ENCODE results near the gene SWI5. TPM values are rescaled to one million over a fixed set of nuclear protein-coding genes. Genes with fewer than 3 reads are reported as not detected.
"Not testable (repeated sequence)": the region's sequence is repeated elsewhere in the genome, so short reads cannot be mapped to it uniquely, and the experiment has no call there.

Gene SWI5
- total RNA-seq, 2 experiments from 2014 or later, result 15.2 to 15.5 TPM

DNA sequence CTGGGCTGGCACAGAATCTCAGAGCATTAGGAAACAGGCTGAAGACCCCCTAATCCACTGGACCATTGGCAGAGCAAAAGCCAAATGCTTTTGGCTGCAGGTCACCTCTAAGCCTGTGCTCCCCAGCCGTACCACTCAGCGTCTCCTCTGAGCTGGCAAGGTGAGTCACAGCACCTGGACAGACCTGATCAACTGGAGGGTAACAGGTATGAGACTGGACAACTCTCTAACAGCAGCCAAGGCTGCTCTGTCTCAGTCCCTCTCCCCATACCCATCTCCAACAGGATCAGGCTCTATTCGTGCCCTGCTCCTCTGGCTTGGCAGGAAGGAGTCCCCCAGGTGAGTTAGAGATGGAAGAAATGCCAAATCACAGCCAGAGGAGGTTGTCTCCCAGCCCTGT, 5.0 kb upstream of the SWI5 start:
- Mint-ChIP-seq H3K4me1 (ENCODE audit: low read depth) (peaks cover 13% of the 10 kb centered on the region), H3K36me3 (peaks cover 18% of the 10 kb centered on the region), H3K27me3 (no peaks in the 10 kb centered on the region), H3K27ac (no peak overlapping the region), H3K9me3 (no peaks in the 10 kb centered on the region), H3K4me3 (no peak overlapping the region)
- ChIA-PET CTCF (no interaction called here), POLR2A (no interaction called here)
- DNase-seq, result no peak
- intact Hi-C loops (cut with micrococcal nuclease), result loop anchor here (10.0 kb wide), 1 partner anchor 764 kb away; the partner anchor contains the start of gene MIGA2

DNA sequence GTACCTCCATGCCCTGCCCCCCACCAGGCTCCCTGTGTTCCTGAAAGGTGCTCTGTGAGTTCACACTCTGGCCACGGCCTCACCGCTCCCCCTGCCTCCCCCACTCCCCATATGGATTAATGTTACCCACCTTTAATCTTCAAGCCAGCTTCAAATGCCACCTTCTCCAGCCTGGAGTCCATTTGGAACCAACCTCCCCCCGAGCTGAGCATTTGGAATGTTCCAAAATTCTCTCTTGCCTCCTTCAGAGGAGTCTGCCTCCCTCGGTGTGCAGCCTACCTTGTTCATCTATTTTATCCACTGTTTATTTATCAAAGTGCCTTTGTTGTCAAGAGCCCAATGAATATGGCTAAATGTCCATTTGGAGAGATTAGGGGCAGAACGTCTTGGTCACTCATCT, 4.6 kb upstream of the SWI5 start:
- DNase-seq, result no peak
- CTCF ChIA-PET, result no interaction called here
- no peak overlapping the region for H3K27ac Mint-ChIP-seq
- H3K27me3 Mint-ChIP-seq, result no peaks in the 10 kb centered on the region
- H3K4me1 Mint-ChIP-seq (ENCODE audit: low read depth), result peaks cover 17% of the 10 kb centered on the region
- intact Hi-C loops (cut with micrococcal nuclease), result loop anchor here (10.0 kb wide), 1 partner anchor 763 kb away; the partner anchor contains the start of gene MIGA2
- H3K4me3 Mint-ChIP-seq, result no peak overlapping the region
- no peaks in the 10 kb centered on the region for H3K9me3 Mint-ChIP-seq
- H3K36me3 Mint-ChIP-seq, result peaks cover 20% of the 10 kb centered on the region
- POLR2A ChIA-PET, result no interaction called here

DNA sequence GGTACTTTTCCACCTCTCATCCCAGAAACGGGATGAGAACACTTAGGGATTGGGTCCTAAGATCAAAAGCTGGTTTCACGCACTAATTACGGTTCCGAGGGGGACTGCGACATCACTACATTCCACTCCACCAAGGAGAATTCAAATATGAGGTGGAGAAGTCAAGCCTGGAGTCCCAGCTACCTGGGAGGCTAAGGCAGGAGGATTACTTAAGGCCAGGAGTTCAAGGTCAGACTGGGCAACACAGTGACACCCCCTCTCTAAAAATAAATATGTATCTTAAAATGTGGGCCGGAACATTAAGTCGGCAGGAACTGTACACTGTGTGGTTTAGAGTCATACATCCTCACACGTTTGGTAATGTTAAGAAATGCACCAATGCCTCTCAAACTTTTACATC, 1.8 kb upstream of the SWI5 start:
- no peak for DNase-seq
- CTCF ChIA-PET, result interaction anchor here (0.9 to 2.1 kb wide), 2 partner anchors 18 to 20 kb away, joined by 3 to 5 read pairs; no protein-coding TSS in a partner anchor
- H3K27ac Mint-ChIP-seq, result no peak overlapping the region

DNA sequence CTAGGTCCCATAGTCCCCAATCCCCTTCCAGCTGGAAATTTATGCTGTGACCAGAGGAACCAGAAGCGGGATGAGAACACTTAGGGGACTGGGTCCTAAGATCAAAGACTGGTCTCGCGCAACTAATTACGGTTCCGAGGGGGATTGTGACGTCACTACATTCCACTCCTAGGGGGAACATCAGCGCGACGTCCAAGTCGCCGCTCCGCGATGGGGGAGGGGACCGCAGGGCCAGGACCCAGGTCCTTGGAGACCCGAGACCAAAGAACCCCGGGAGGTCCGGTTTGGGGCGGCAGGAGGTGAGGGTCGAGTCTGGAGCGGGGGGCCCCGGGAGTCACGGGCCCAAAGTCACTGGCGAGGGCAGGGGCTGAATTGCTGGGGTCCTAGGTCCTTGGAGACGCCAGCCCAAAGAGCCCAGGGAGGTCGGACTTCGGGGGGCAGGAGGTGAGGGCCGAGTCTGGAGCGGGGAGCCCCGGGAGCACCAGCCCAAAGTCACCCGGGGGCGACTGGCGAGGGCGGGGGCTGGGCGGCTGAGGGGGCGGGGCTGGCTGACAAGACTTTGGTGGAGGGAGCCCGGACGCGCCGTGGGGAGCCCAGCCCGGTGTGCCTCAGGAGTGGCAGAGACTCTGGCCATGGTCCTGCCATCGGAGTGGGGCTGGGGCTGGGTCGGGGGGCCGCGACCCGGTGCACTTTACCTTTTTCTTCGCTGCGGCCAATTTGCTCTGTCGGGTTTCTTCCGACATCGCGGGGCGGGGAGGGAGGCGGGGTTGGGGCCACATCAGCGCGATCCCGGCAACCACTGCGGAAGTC, 673 bp upstream of the SWI5 start, which contains the start of gene GOLGA2:
Gene GOLGA2 (minus strand): TSS at position 810 of the 810 bp plus-strand sequence. CDS start 31 bp downstream, at position 779.
- H3K4me3 Mint-ChIP-seq, result peak within 1 kb of the TSS; percentile 97

More for the DNA sequence above, 1.8 kb upstream of the SWI5 start:
- H3K27me3 Mint-ChIP-seq, result no peaks in the 10 kb centered on the region
- H3K4me1 Mint-ChIP-seq (ENCODE audit: low read depth), result peaks cover 27% of the 10 kb centered on the region
- peak overlapping the region; percentile 97 for H3K4me3 Mint-ChIP-seq
- H3K36me3 Mint-ChIP-seq, result peaks cover 17% of the 10 kb centered on the region
- no peaks in the 10 kb centered on the region for H3K9me3 Mint-ChIP-seq
- intact Hi-C loops (cut with micrococcal nuclease), result loop anchor here (10.0 kb wide), 1 partner anchor 761 kb away; the partner anchor contains the start of gene MIGA2
- POLR2A ChIA-PET, result interaction anchor here (0.9 kb wide), 1 partner anchor 37 kb away, joined by 4 read pairs; no protein-coding TSS in a partner anchor

DNA sequence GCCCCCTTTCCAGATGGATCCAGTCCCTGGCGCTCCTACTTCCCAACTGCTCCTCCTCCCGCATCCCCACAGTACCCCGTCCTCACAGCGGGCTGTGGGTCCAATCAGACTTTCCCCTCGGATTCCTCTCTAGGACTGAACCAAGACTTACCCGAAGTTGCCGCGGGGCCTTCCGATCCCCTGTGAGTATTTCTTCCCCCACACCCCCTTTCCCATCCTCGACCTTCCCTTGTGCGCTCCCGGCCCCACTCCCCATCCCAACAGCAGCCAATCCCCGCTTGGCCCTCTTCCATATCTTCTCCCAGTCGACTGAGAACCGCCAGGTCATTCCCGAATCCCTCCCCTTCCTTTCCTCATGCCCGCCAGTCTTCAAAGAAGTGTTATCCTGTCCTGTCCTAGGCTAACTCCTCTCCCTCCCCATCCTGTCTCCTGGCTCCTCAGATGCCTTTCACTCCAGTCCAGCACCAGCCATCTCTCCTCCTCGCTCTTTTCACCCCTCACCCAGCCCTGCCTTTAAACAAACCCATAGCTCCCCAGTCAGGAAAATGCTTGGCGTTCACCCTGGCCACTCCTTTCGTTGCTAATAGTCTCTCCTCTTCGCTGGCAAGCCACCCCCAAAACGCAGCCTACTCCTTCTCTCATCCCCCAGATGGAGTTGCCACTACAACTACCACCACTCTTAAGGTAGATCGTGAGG, 646 bp downstream of the SWI5 start:
- POLR2A ChIA-PET, result interaction anchor here (1.2 kb wide), 1 partner anchor 276 kb away, joined by 5 read pairs; the partner anchor contains the start of gene SPTAN1
- Mint-ChIP-seq H3K36me3 (peaks cover 14% of the 10 kb centered on the region), H3K9me3 (no peaks in the 10 kb centered on the region), H3K27me3 (no peaks in the 10 kb centered on the region), H3K4me3 (peak overlapping the region; percentile 97), H3K4me1 (ENCODE audit: low read depth) (peaks cover 27% of the 10 kb centered on the region), H3K27ac (peak overlapping the region; percentile 79)
- intact Hi-C loops (cut with micrococcal nuclease), result loop anchor here (1.0 to 10.0 kb wide), 6 partner anchors 26 to 758 kb away; partner anchors contain the start of genes BBLN, CIZ1, COQ4 and MIGA2
- DNase-seq, result no peak
- CTCF ChIA-PET, result interaction anchor here (0.8 to 1.5 kb wide), 2 partner anchors 22 to 65 kb away, joined by 3 to 7 read pairs; no protein-coding TSS in a partner anchor

More for the DNA sequence above, 673 bp upstream of the SWI5 start, which contains the start of gene GOLGA2:
- Mint-ChIP-seq H3K9me3 (no peaks in the 10 kb centered on the region), H3K4me1 (ENCODE audit: low read depth) (peaks cover 27% of the 10 kb centered on the region), H3K27ac (peak within 1 kb of the TSS; percentile 79), H3K36me3 (peaks cover 17% of the 10 kb centered on the region), H3K27me3 (no peaks in the 10 kb centered on the region)
- ChIA-PET CTCF (interaction anchor here (0.8 to 1.5 kb wide), 2 partner anchors 20 to 66 kb away, joined by 3 to 7 read pairs; no protein-coding TSS in a partner anchor), POLR2A (interaction anchor here (0.6 to 1.2 kb wide), 3 partner anchors 33 to 277 kb away, joined by 3 to 5 read pairs (median 4); partner anchors contain the start of gene SPTAN1)
- intact Hi-C loops (cut with micrococcal nuclease), result loop anchor here (1.0 to 10.0 kb wide), 6 partner anchors 25 to 759 kb away; partner anchors contain the start of genes BBLN, CIZ1, COQ4 and MIGA2
- DNase-seq, result no peak

DNA sequence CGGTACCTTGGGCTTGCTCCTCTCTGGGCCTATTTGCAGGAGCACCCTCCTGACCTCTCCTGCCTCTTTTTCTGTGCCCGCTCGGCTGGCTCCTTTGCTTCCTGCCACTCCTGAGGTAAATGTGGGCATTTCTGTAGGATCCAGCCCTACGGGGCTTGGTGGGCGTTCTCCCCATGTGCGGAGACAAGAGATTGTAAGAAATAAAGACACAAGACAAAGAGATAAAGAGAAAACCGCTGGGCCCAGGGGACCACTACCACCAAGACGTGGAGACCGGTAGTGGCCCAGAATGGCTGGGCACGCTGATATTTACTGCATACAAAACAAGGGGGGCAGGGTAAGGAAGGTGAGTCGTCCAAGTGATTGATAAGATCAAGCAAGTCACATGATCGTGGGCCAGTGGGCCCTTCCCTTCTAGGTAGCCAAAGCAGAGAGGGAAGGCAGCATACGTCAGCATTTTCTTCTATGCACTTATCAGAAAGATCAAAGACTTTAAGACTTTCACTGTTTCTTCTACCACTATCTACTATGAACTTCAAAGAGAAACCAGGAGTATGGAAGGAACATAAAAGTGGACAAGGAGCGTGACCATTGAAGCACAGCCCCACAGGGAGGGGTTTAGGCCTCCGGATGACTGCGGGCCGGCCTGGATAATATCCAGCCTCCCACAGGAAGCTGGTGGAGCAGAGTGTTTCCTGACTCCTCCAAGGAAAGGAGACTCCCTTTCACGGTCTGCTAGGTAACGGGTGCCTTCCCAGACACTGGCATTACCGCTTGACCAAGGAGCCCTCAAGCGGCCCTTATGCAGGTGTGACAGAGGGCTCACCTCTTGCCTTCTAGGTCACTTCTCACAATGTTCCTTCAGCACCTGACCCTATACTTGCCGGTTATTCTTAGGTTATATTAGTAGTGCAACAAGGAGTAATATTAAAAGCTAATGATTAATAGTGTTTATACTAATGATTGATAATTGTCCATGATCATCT, 3.3 kb downstream of the SWI5 start:
- intact Hi-C loops (cut with micrococcal nuclease), result loop anchor here (5.0 to 10.0 kb wide), 2 partner anchors 87 to 755 kb away; partner anchors contain the start of genes CIZ1 and MIGA2
- CTCF ChIA-PET, result interaction anchor here (1.2 kb wide), 1 partner anchor 24 kb away, joined by 4 read pairs; no protein-coding TSS in a partner anchor
- H3K4me3 Mint-ChIP-seq, DNase-seq, H3K27me3 Mint-ChIP-seq, POLR2A ChIA-PET, H3K27ac Mint-ChIP-seq, H3K9me3 Mint-ChIP-seq, H3K36me3 Mint-ChIP-seq: not testable (repeated sequence)
- H3K4me1 Mint-ChIP-seq (ENCODE audit: low read depth), result peaks cover 21% of the 10 kb centered on the region

DNA sequence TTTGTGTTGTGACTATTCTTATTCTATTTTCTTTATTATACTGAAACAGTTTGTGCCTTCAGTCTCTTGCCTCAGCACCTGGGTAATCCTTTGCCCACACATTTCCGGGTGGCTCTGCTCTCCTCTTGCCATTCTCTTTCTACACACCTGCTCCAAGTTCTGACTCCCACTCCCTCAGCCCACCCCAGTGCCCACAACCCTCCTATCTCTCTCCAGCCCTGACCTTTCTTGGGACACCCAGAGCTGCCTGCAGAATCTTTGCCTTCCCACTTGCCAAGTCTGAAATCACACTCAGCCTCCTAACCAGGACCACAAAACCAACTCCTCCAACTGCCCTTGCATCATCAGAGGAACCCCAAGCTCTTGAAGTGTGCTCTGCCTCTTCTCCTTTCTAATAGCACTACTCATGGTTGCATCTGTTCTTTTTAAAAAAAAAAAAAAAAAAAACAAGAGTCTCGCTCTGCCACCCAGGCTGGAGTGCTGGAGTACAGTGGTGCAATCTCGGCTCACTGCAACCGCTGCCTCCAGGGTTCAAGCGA, 4.1 kb downstream of the SWI5 start:
- intact Hi-C loops (cut with micrococcal nuclease), result no loop called here
- DNase-seq, result no peak
- H3K4me1 Mint-ChIP-seq (ENCODE audit: low read depth), result peaks cover 15% of the 10 kb centered on the region
- no peaks in the 10 kb centered on the region for H3K27me3 Mint-ChIP-seq
- POLR2A ChIA-PET, result no interaction called here
- H3K4me3 Mint-ChIP-seq, result no peak overlapping the region
- CTCF ChIA-PET, result no interaction called here
- H3K9me3 Mint-ChIP-seq, result no peaks in the 10 kb centered on the region
- H3K27ac Mint-ChIP-seq, result no peak overlapping the region
- peaks cover 6% of the 10 kb centered on the region for H3K36me3 Mint-ChIP-seq

DNA sequence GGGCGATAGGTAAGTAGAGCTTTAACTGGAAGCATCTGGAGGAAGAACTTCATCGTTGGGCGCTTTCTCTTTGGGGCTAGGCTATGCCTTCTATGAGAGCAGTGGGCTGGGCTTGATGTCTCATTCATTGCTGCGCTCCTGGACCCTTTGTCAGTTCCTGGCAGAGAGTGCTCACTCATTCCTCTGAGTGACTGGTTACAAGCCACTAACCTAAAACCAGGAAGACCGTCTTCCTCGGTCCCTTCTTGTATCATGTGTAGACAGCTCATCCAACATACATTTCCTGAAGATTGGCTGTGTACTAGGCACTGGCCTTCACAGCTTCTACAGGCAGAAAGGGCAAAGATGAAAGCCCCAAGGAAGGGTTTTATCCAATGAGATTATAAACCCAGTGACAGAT, 6.4 kb downstream of the SWI5 start:
- no peak overlapping the region for H3K4me3 Mint-ChIP-seq
- H3K27me3 Mint-ChIP-seq, result no peaks in the 10 kb centered on the region
- peaks cover 3% of the 10 kb centered on the region for H3K36me3 Mint-ChIP-seq
- ChIA-PET POLR2A (no interaction called here), CTCF (no interaction called here)
- intact Hi-C loops (cut with micrococcal nuclease), result no loop called here
- H3K9me3 Mint-ChIP-seq, result no peaks in the 10 kb centered on the region
- H3K4me1 Mint-ChIP-seq (ENCODE audit: low read depth), result peaks cover 2% of the 10 kb centered on the region
- no peak overlapping the region for H3K27ac Mint-ChIP-seq
- no peak for DNase-seq

DNA sequence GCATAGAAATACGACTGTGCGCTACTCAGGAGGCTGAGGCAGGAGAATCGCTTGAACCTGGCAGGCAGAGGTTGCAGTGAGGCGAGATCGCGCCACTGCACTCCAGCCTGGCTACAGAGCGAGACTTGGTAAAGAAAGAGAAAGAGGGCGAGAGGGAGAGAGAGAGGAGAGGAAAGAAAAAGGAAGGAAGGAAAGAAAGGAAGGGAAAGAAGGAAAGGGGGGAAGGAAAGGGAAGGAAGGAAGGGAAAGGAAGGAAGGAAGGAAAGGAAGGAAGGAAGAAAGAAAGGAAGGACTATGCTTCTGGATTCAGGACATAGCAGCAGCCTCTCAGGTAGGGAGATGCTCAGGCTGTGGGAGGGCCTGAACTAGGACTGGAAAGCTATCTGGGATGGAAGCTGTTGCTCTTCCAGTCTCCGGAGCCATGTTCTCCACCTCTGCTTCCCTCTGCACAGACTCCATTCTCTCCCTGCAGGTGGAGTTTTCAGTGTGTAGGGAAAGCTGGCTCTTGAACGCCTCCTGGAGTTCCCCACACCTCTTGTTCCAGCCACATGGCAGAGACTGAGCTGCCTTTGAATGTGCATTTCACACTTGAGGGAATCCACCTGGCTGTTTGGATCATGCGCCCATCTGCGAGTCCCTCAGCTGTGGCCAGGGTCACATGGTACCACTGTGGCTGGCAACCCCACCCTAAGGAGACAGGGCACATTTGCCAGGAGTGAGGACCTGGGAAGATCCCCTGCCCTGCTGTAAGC, 9.1 kb downstream of the SWI5 start:
- Mint-ChIP-seq H3K36me3 (peaks cover 3% of the 10 kb centered on the region), H3K4me1 (ENCODE audit: low read depth) (no peaks in the 10 kb centered on the region), H3K4me3 (no peak overlapping the region), H3K27ac (no peak overlapping the region), H3K9me3 (no peaks in the 10 kb centered on the region), H3K27me3 (no peaks in the 10 kb centered on the region)
- CTCF ChIA-PET, result interaction anchor here (0.8 to 1.1 kb wide), 2 partner anchors 30 to 643 kb away, joined by 3 read pairs; no protein-coding TSS in a partner anchor
- POLR2A ChIA-PET, result no interaction called here
- no peak for DNase-seq
- intact Hi-C loops (cut with micrococcal nuclease), result no loop called here

DNA sequence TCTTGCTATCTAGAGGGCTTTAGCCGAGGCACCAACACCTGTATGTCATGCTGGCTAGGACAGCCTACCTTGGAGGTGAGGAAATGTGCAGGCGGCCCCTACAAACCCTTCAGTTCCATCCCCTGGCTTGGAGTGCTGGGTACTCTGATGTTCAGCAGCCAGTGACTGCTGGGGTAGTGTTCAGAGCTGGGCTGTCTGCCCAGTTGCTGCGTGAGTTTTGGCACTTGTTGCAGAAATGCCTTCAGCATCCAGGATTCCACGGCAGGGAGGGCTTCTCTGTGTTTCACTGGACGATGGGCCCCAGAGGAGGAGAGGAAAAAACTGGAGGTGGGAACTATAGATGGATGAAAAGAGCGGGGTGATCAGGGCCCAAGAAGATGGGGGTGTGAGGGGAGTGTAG, 10.4 kb downstream of the SWI5 start:
- H3K27me3 Mint-ChIP-seq, result no peaks in the 10 kb centered on the region
- no peaks in the 10 kb centered on the region for H3K9me3 Mint-ChIP-seq
- ChIA-PET POLR2A (no interaction called here), CTCF (interaction anchor here (1.8 kb wide), 1 partner anchor 55 kb away, joined by 5 read pairs; no protein-coding TSS in a partner anchor)
- peaks cover 3% of the 10 kb centered on the region for H3K36me3 Mint-ChIP-seq
- H3K4me3 Mint-ChIP-seq, result no peak overlapping the region
- intact Hi-C loops (cut with micrococcal nuclease), result no loop called here
- no peak overlapping the region for H3K27ac Mint-ChIP-seq
- no peak for DNase-seq
- no peaks in the 10 kb centered on the region for H3K4me1 Mint-ChIP-seq (ENCODE audit: low read depth)

Data from activated CD4-positive, alpha-beta memory T cell treated with anti-CD3 and anti-CD28 coated beads for 36 hours (primary cell).